HEK293T (cell line): ENCODE results near the gene CLSTN3.

Source experiments
- BHLHE40 ChIP-seq: fragments of 450-650 bp; IDR thresholded peaks from 2 replicates; pipeline ENCODE4 v1.6.1; 2016; ENCODE audit warnings: mild to moderate bottlenecking, moderate library complexity, borderline replicate concordance
- FOXA1 ChIP-seq: fragments of 450-650 bp; IDR thresholded peaks from 2 replicates; pipeline ENCODE4 v1.6.1; 2016; ENCODE audit warnings: mild to moderate bottlenecking
- FOXK2 ChIP-seq: fragments of 450-650 bp; IDR thresholded peaks from 2 replicates; pipeline ENCODE4 v1.6.1; 2016; ENCODE audit warnings: mild to moderate bottlenecking
- FOXM1 ChIP-seq: fragments of 450-650 bp; IDR thresholded peaks from 2 replicates; pipeline ENCODE4 v1.6.1; 2017; ENCODE audit warnings: mild to moderate bottlenecking, borderline replicate concordance
- L3MBTL2 ChIP-seq: fragments of 450-650 bp; conservative IDR thresholded peaks from 2 replicates; pipeline ENCODE4 v1.6.1; 2016; ENCODE audit warnings: mild to moderate bottlenecking
- NFRKB ChIP-seq: fragments of 450-650 bp; IDR thresholded peaks from 2 replicates; pipeline ENCODE4 v1.6.1; 2016; ENCODE audit warnings: mild to moderate bottlenecking, moderate library complexity
- SP1 ChIP-seq: fragments of 450-650 bp; IDR thresholded peaks from 2 replicates; pipeline ENCODE4 v1.6.1; 2017
- SUZ12 ChIP-seq: fragments of 450-650 bp; IDR thresholded peaks from 2 replicates; pipeline ENCODE4 v1.6.1; 2016; ENCODE audit warnings: mild to moderate bottlenecking
- TARDBP ChIP-seq: fragments of 450-650 bp; IDR thresholded peaks from 2 replicates; pipeline ENCODE4 v1.6.1; 2016
- ZNF384 ChIP-seq: fragments of 450-650 bp; IDR thresholded peaks from 2 replicates; pipeline ENCODE4 v1.6.1; 2016

DNA sequence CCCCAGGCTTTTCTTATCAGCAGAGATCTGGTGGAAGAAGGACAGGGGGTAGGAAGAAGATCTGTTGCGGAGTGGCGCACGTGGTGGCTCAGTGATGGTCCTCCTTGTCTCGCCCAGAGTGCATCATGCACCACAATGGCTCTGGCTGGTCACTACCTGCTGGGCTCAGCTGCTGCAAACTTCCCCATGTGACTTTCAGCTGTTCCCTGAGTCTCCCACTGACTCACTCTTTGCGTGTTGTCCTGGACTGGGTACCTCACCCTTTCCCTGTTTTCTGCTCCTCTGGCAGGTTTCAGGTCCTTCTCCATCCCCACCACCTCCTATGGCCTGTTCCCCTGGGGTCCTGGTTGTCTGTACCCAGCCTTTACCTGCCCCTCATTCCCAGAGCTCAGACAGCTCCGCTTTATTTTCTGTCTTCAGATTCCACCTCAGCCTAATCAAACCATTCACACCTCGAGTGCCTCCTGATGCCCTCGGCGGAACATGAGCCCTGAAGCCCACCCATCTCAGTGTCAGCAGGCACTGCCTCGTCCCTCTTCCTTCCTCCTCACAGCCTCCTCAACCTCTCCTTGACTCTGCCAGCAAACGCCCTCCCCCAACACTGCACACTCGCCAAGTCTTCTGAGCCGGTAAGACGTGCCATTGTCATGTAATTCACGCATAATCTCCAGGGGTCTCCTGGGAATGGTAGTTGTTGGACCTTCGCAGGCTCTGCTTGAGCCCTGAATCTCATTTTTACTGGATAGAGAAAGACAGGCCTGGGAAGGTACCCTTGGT is 39.8 kb upstream of the CLSTN3 start:
- TF ChIP-seq L3MBTL2 (no peak), FOXA1 (no peak), SP1 (no peak), FOXM1 (no peak), FOXK2 (no peak), NFRKB (no peak), BHLHE40 (no peak), TARDBP (no peak), ZNF384 (no peak), SUZ12 (no peak)
